Measurements from ENCODE around the gene C1orf53.

C1orf53 gene

GRCh38 chr1:197911111-197911856 lies 8.9 kb downstream of the C1orf53 start:
- no peaks in the 10 kb centered on the region for H3K79me2 ChIP-seq (ENCODE audit: insufficient read depth, low read length)
- H3K4me3 ChIP-seq (ENCODE audit: low read depth in 1 of 2, low read length in 2 of 2): no peak overlapping the region
- H3K9me3 ChIP-seq (ENCODE audit: insufficient read depth, low read length, severe bottlenecking): no peaks in the 10 kb centered on the region
- H3K27me3 ChIP-seq (ENCODE audit: insufficient read depth, low read length, poor library complexity): no peaks in the 10 kb centered on the region
- no peak for ATAC-seq (ENCODE audit: insufficient read depth, low read depth)
- TF ChIP-seq EZH2 (IDR thresholded peaks at IDR 0.05; ENCODE audit: borderline replicate concordance, low read depth, low read length, severe bottlenecking): no peak
- no peak for TF ChIP-seq CTCF (IDR thresholded peaks at IDR 0.05; ENCODE audit: borderline replicate concordance, extremely low read depth, low read length, poor library complexity, severe bottlenecking)
- H3K4me1 ChIP-seq (ENCODE audit: insufficient read depth, low read length): peaks cover 27% of the 10 kb centered on the region
- H4K20me1 ChIP-seq (ENCODE audit: insufficient read depth, low read length): no peaks in the 10 kb centered on the region
- no peak overlapping the region for H2AFZ ChIP-seq (ENCODE audit: low read depth, low read length)
- no peak for DNase-seq
- H3K9ac ChIP-seq (ENCODE audit: low read depth, low read length): no peak overlapping the region
- H3K36me3 ChIP-seq (ENCODE audit: insufficient read depth, low read length): no peaks in the 10 kb centered on the region
- H3K27ac ChIP-seq (ENCODE audit: low read length): no peak overlapping the region
- no peak overlapping the region for H3K4me2 ChIP-seq (ENCODE audit: insufficient read depth, low read length)

- no peaks in the 10 kb centered on the region for H3K27me3 ChIP-seq (ENCODE audit: insufficient read depth, low read length, poor library complexity)
- no peak overlapping the region for H2AFZ ChIP-seq (ENCODE audit: low read depth, low read length)
- peaks cover 27% of the 10 kb centered on the region for H3K4me1 ChIP-seq (ENCODE audit: insufficient read depth, low read length)
- TF ChIP-seq CTCF (IDR thresholded peaks at IDR 0.05; ENCODE audit: borderline replicate concordance, extremely low read depth, low read length, poor library complexity, severe bottlenecking): no peak
- TF ChIP-seq EZH2 (IDR thresholded peaks at IDR 0.05; ENCODE audit: borderline replicate concordance, low read depth, low read length, severe bottlenecking): no peak
- DNase-seq (no peak), ATAC-seq (ENCODE audit: insufficient read depth, low read depth) (no peak)
- no peak overlapping the region for H3K9ac ChIP-seq (ENCODE audit: low read depth, low read length)
- H3K4me3 ChIP-seq (ENCODE audit: low read depth in 1 of 2, low read length in 2 of 2): no peak overlapping the region
- H3K79me2 ChIP-seq (ENCODE audit: insufficient read depth, low read length): no peaks in the 10 kb centered on the region
- no peaks in the 10 kb centered on the region for H3K36me3 ChIP-seq (ENCODE audit: insufficient read depth, low read length)
- no peaks in the 10 kb centered on the region for H3K9me3 ChIP-seq (ENCODE audit: insufficient read depth, low read length, severe bottlenecking)
- H3K27ac ChIP-seq (ENCODE audit: low read length): no peak overlapping the region
- H3K4me2 ChIP-seq (ENCODE audit: insufficient read depth, low read length): no peak overlapping the region
- no peaks in the 10 kb centered on the region for H4K20me1 ChIP-seq (ENCODE audit: insufficient read depth, low read length)
Measured at GRCh38 chr1:197911857-197912696, 9.6 kb downstream of the C1orf53 start.

GRCh38 chr1:197912739-197913494 lies 10.5 kb downstream of the C1orf53 start:
- Histone ChIP-seq H3K4me1 (ENCODE audit: insufficient read depth, low read length) (peaks cover 34% of the 10 kb centered on the region), H3K4me3 (ENCODE audit: low read depth in 1 of 2, low read length in 2 of 2) (no peak overlapping the region), H3K9ac (ENCODE audit: low read depth, low read length) (no peak overlapping the region), H3K79me2 (ENCODE audit: insufficient read depth, low read length) (no peaks in the 10 kb centered on the region), H3K9me3 (ENCODE audit: insufficient read depth, low read length, severe bottlenecking) (no peaks in the 10 kb centered on the region), H3K27ac (ENCODE audit: low read length) (no peak overlapping the region), H4K20me1 (ENCODE audit: insufficient read depth, low read length) (no peaks in the 10 kb centered on the region), H2AFZ (ENCODE audit: low read depth, low read length) (no peak overlapping the region), H3K4me2 (ENCODE audit: insufficient read depth, low read length) (no peak overlapping the region), H3K27me3 (ENCODE audit: insufficient read depth, low read length, poor library complexity) (peaks cover 8% of the 10 kb centered on the region), H3K36me3 (ENCODE audit: insufficient read depth, low read length) (no peaks in the 10 kb centered on the region)
- TF ChIP-seq CTCF (IDR thresholded peaks at IDR 0.05; ENCODE audit: borderline replicate concordance, extremely low read depth, low read length, poor library complexity, severe bottlenecking) (no peak), EZH2 (IDR thresholded peaks at IDR 0.05; ENCODE audit: borderline replicate concordance, low read depth, low read length, severe bottlenecking) (no peak)
- ATAC-seq (ENCODE audit: insufficient read depth, low read depth): no peak
- DNase-seq: no peak

Data from DND-41 (cell line).